Psoas muscle (tissue), 8 donors: Measurements from ENCODE around the gene PTAFR. TPM values are rescaled to one million over a fixed set of nuclear protein-coding genes. Genes with fewer than 3 reads are reported as not detected.

Experiments
- ATAC-seq, 4 donors: fragments of 200-7000 bp; cut with Tn5 transposase; one replicate each; pipeline ENCODE4 v1.9.1; 2020; ENCODE audit warnings: moderate library complexity in 3 of 4, mild to moderate bottlenecking in 2 of 4
- DNase-seq, 2 donors: peaks; one replicate each; pipeline ENCODE4 v3.0.0-alpha.2; 2020
- H3K27ac ChIP-seq: fragments of 200-600 bp; one replicate; pipeline ENCODE4 v1.8.0; 2022
- H3K27me3 ChIP-seq, 3 donors: fragments of 200-600 bp in 1 of 3; one replicate each; pipeline versions ENCODE4 v1.6.1 to v1.8.0; 2013 to 2022; ENCODE audit warnings: low read length in 2 of 3, mild to moderate bottlenecking in 2 of 3, moderate library complexity in 1 of 3; ENCODE audit not compliant: insufficient read depth in 3 of 3
- H3K36me3 ChIP-seq, 2 donors: fragments of 200-600 bp in 1 of 2; one replicate each; pipeline versions ENCODE4 v1.6.1 to v1.8.0; 2013 to 2022; ENCODE audit warnings: low read depth in 1 of 2, mild to moderate bottlenecking in 1 of 2, moderate library complexity in 1 of 2; ENCODE audit not compliant: insufficient read depth in 1 of 2
- H3K4me1 ChIP-seq: fragments of 200-600 bp; one replicate; pipeline ENCODE4 v1.8.0; 2022
- H3K4me3 ChIP-seq: fragments of 200-600 bp; one replicate; pipeline ENCODE4 v1.8.0; 2022; ENCODE audit warnings: mild to moderate bottlenecking
- H3K9me3 ChIP-seq: fragments of 200-600 bp; one replicate; pipeline ENCODE4 v1.8.0; 2022
- WGBS, 3 donors: extraction: QIAGEN DNeasy Blood & Tissue Kit; methylation state at CpG; one replicate each; pipeline versions ENCODE4 v1.1.6 to v1.1.7; 2013; 5-methylcytosine and 5-hydroxymethylcytosine counted together
- intact Hi-C, 2 donors: fragments of 100-400 bp; cut with DNase I; formaldehyde crosslinking; loops; one replicate each; pipeline versions ENCODE4 v1.11.0 to v1.14.2; 2022
- polyA plus RNA-seq, 3 donors: library from polyadenylated mRNA; stranded (reverse); fragments of 200-250 nt; gene quantifications; one replicate each; pipeline ENCODE4 v1.2.3, GENCODE V29; 2013
- total RNA-seq, 4 donors: library from RNA; stranded (reverse); fragmentation: NEBNext Ultra II Directional in 2 of 4; extraction: Animal tissue kit (Norgen Biotek cat#: 25700) in 2 of 4; gene quantifications; one replicate each; pipeline versions ENCODE4 v1.2.1 to v1.2.4, GENCODE V29; 2021 to 2023
- TF ChIP-seq, protein P1 (sequence below): fragments of 200-600 bp; IDR thresholded peaks from one replicate; pipeline ENCODE4 v1.8.0; 2022; ENCODE audit warnings: antibody characterized with exemption
- donor health status: healthy with polysubstance abuse.
- donor health status: DM: no; HTN: no; CAD: no; lungs with moderate emphysema.
- donor health status: Bipolar disorder and iron deficiency.
- donor health status: healthy.
- donor health status: DM: yes; HTN: yes; CAD: no.
- donor health status: DM: no; HTN: no; CAD: no.
- donor health status: DM: no; HTN: no; CAD: no.
- donor health status: DM: yes; HTN: yes; CAD: no.

The PTAFR gene
- total and polyA plus RNA-seq, 7 donors: 0.31 to 1.4 (median 0.92) TPM

GRCh38 chr1:28172713-28173150 lies 3.8 kb downstream of the PTAFR start:
- Histone ChIP-seq H3K4me3 (no peak overlapping the region), H3K27ac (peak overlapping the region; percentile 23), H3K36me3 (no peaks in the 10 kb centered on the region), H3K9me3 (no peaks in the 10 kb centered on the region), H3K27me3 (no peaks in the 10 kb centered on the region), H3K4me1 (no peaks in the 10 kb centered on the region)
- peak in 1 of 2 donors; percentile 31 for DNase-seq
- intact Hi-C loops: no loop called here
- peak in 1 of 4 donors; percentile 38 for ATAC-seq
- TF ChIP-seq, protein P1, sequence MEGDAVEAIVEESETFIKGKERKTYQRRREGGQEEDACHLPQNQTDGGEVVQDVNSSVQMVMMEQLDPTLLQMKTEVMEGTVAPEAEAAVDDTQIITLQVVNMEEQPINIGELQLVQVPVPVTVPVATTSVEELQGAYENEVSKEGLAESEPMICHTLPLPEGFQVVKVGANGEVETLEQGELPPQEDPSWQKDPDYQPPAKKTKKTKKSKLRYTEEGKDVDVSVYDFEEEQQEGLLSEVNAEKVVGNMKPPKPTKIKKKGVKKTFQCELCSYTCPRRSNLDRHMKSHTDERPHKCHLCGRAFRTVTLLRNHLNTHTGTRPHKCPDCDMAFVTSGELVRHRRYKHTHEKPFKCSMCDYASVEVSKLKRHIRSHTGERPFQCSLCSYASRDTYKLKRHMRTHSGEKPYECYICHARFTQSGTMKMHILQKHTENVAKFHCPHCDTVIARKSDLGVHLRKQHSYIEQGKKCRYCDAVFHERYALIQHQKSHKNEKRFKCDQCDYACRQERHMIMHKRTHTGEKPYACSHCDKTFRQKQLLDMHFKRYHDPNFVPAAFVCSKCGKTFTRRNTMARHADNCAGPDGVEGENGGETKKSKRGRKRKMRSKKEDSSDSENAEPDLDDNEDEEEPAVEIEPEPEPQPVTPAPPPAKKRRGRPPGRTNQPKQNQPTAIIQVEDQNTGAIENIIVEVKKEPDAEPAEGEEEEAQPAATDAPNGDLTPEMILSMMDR: no peak
- WGBS, 3 donors: 51 to 80% (median 55%) methylated on average over 7 to 8 of the region's 8 CpGs

DNA sequence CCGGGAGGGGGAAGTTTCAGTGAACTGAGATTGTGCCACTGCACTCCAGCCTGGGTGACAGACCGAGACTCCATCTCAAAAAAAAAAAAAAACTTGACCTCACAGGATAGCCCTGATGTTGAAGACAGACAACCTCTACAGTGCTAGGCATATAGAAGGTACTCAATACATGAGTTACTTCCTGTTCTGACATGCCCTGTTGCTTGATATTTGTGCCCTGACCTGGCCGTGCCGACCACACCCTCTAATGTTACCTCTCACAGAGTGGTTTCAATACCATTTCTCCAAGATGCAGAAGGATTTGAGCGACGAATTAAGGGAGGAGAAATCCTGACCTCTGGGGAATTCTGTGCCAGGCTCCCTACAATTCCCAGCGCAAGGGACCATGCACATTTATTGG lies 5.2 kb downstream of the PTAFR start:
- no peak overlapping the region for H3K4me3 ChIP-seq
- no peaks in the 10 kb centered on the region for H3K36me3 ChIP-seq
- TF ChIP-seq, protein P1: no peak
- no peaks in the 10 kb centered on the region for H3K4me1 ChIP-seq
- no peak for ATAC-seq
- DNase-seq: no peak
- H3K27ac ChIP-seq: no peak overlapping the region
- no peaks in the 10 kb centered on the region for H3K9me3 ChIP-seq
- intact Hi-C loops: no loop called here
- H3K27me3 ChIP-seq: no peaks in the 10 kb centered on the region
- 89 to 92% (median 90%) methylated on average over 7 of the region's 7 CpGs for WGBS, 3 donors

GRCh38 chr1:28170001-28170596 lies 6.4 kb downstream of the PTAFR start:
- intact Hi-C loops: no loop called here
- Histone ChIP-seq H3K27me3 (no peaks in the 10 kb centered on the region), H3K4me3 (no peak overlapping the region), H3K27ac (no peak overlapping the region), H3K36me3 (no peaks in the 10 kb centered on the region), H3K4me1 (no peaks in the 10 kb centered on the region), H3K9me3 (no peaks in the 10 kb centered on the region)
- TF ChIP-seq, protein P1: no peak
- DNase-seq (no peak), ATAC-seq (no peak)
- 89 to 96% (median 94%) methylated on average over 2 of the region's 2 CpGs for WGBS, 3 donors

GRCh38 chr1:28163496-28164161 lies 12.9 kb downstream of the PTAFR start:
- 34 to 46% (median 42%) methylated on average over 4 of the region's 4 CpGs for WGBS, 3 donors
- no peak for ATAC-seq
- DNase-seq: peak in 1 of 2 donors; percentile 0

More at GRCh38 chr1:28163496-28164161, 12.9 kb downstream of the PTAFR start:
- intact Hi-C loops: no loop called here
- Histone ChIP-seq H3K9me3 (no peaks in the 10 kb centered on the region), H3K4me1 (no peaks in the 10 kb centered on the region), H3K27ac (no peak overlapping the region), H3K4me3 (no peak overlapping the region), H3K36me3 (no peaks in the 10 kb centered on the region), H3K27me3 (no peaks in the 10 kb centered on the region)
- TF ChIP-seq, protein P1: no peak
